HepG2 (cell line): ENCODE results near the gene CMTM3. TPM values are rescaled to one million over a fixed set of nuclear protein-coding genes. Genes with fewer than 3 reads are reported as not detected.

Experiments
- ATAC-seq: fragments of 200-7000 bp; cut with Tn5 transposase; 3 replicates; pipeline ENCODE4 v1.9.1; 2020; ENCODE audit warnings: mild to moderate bottlenecking, moderate library complexity
- BruUV-seq: library from RNA; stranded (reverse); fragments of 400-500 nt; replicated peaks from 2 replicates; lab custom pipeline; 2021; lab: Mats Ljungman, UMichigan
- CTCF ChIA-PET: fragments of 300-600 bp; formaldehyde crosslinking; extraction: SDS; loops from one replicate; lab custom pipeline; 2021; ENCODE audit warnings: low total read pairs, inconsistent platforms, low intra/inter-chr PET ratio; lab: Yijun Ruan, JAX
- POLR2A ChIA-PET: fragments of 350-600 bp; sonication (Branson Sonifier 250); formaldehyde crosslinking; loops from one replicate; lab custom pipeline; 2020; ENCODE audit warnings: antibody characterized with exemption, inconsistent platforms; lab: Yijun Ruan, JAX
- DNase-seq: peaks from one replicate; pipeline ENCODE4 v3.0.0-alpha.2; 2015; ENCODE audit warnings: low spot score
- FAIRE-seq: peaks from 3 replicates; lab custom pipeline; 2011; peaks lifted over from hg19 to GRCh38; lab: Jason Lieb, UNC
- H2AFZ ChIP-seq: one replicate; pipeline ENCODE4 v1.6.1; 2011; ENCODE audit warnings: low read length, inconsistent platforms
- H3K27ac ChIP-seq: fragments of 300-600 bp; 3 replicates; pipeline ENCODE4 v1.8.0; 2011; ENCODE audit warnings: mixed run types, mild to moderate bottlenecking, mixed read lengths, low read length, inconsistent platforms; ENCODE audit not compliant: insufficient read depth; ENCODE audit errors: extremely low read length
- H3K27me3 ChIP-seq, 2 experiments: fragments of 200-600 bp in 1 of 2; 2 replicates in 1 of 2; 3 replicates in 1 of 2; pipeline versions ENCODE4 v1.6.0 to v1.8.0; 2011; ENCODE audit warnings: low read length in 2 of 2, mild to moderate bottlenecking in 2 of 2, moderate library complexity in 2 of 2, inconsistent platforms in 1 of 2; ENCODE audit not compliant: insufficient read depth in 2 of 2, control insufficient read depth in 1 of 2
- H3K36me3 ChIP-seq, 2 experiments: fragments of 200-600 bp in 1 of 2; replicated peaks in 1 of 2; 2 replicates in 1 of 2; 3 replicates in 1 of 2; pipeline versions ENCODE4 v1.5.1 to v1.8.0; 2011; ENCODE audit warnings: low read length in 2 of 2, inconsistent platforms in 1 of 2; ENCODE audit not compliant: insufficient read depth in 2 of 2, control insufficient read depth in 1 of 2
- H3K4me1 ChIP-seq: 2 replicates; pipeline ENCODE4 v1.5.1; 2012; ENCODE audit warnings: low read length, inconsistent platforms; ENCODE audit not compliant: insufficient read depth
- H3K4me2 ChIP-seq: 2 replicates; pipeline ENCODE4 v1.6.0; 2011; ENCODE audit warnings: low read depth, low read length, inconsistent platforms
- H3K4me3 ChIP-seq, 3 experiments: fragments of 200-600 bp in 1 of 3; sonication (generic), shearing (Covaris generic) in 1 of 3; replicated peaks in 1 of 3; 2 replicates each; pipeline ENCODE4 v1.5.1; 2011 to 2016; ENCODE audit warnings: low read length in 3 of 3, inconsistent platforms in 2 of 3, low read depth in 2 of 3, mild to moderate bottlenecking in 2 of 3, control low read depth in 1 of 3, mixed read lengths in 1 of 3; ENCODE audit not compliant: insufficient read depth in 1 of 3
- H3K79me2 ChIP-seq: one replicate; pipeline ENCODE4 v1.6.1; 2011; ENCODE audit warnings: low read length, inconsistent platforms; ENCODE audit not compliant: insufficient read depth
- H3K9ac ChIP-seq: 2 replicates; pipeline ENCODE4 v1.6.0; 2011; ENCODE audit warnings: mild to moderate bottlenecking, low read depth, low read length, inconsistent platforms; ENCODE audit not compliant: insufficient read depth
- H3K9me3 ChIP-seq: 2 replicates; pipeline ENCODE4 v1.5.1; 2012; ENCODE audit warnings: mild to moderate bottlenecking, low read length
- H4K20me1 ChIP-seq: 2 replicates; pipeline ENCODE4 v1.6.0; 2011; ENCODE audit warnings: inconsistent platforms, mild to moderate bottlenecking, low read length, moderate library complexity; ENCODE audit not compliant: insufficient read depth
- ARID4A ChIP-seq: sonication (generic); formaldehyde crosslinking; IDR thresholded peaks from 2 replicates; pipeline ENCODE4 v1.5.0; 2020; ENCODE audit warnings: mild to moderate bottlenecking, missing genetic modification reagents, borderline replicate concordance
- CREB1 ChIP-seq, 2 experiments: fragments of 450-650 bp in 1 of 2; IDR thresholded peaks; 2 replicates each; pipeline ENCODE4 v1.6.1; 2016 to 2017; ENCODE audit warnings: control low read depth in 1 of 2, mild to moderate bottlenecking in 1 of 2, missing compliant biosample characterization in 1 of 2, missing genetic modification characterization in 1 of 2
- ERF ChIP-seq: IDR thresholded peaks from 2 replicates; pipeline ENCODE4 v1.6.1; 2018; ENCODE audit warnings: missing biosample characterization, missing genetic modification reagents
- HOMEZ ChIP-seq: IDR thresholded peaks from 2 replicates; pipeline ENCODE4 v1.6.1; 2016; ENCODE audit warnings: low read depth
- KDM2A ChIP-seq: sonication (generic); formaldehyde crosslinking; IDR thresholded peaks from 2 replicates; pipeline ENCODE4 v1.4.0; 2020; ENCODE audit warnings: low read depth, missing genetic modification reagents, borderline replicate concordance
- KMT2A ChIP-seq: sonication (generic); formaldehyde crosslinking; IDR thresholded peaks from 2 replicates; pipeline ENCODE4 v1.4.0; 2020; ENCODE audit warnings: missing genetic modification reagents
- MAFK ChIP-seq, 2 experiments: IDR thresholded peaks in 1 of 2; conservative IDR thresholded peaks in 1 of 2; 2 replicates each; pipeline ENCODE4 v1.6.1; 2011; ENCODE audit warnings: improper control_type of control experiment in 2 of 2, low read length in 2 of 2
- NFE2 ChIP-seq: sonication (generic); formaldehyde crosslinking; IDR thresholded peaks from 2 replicates; pipeline ENCODE4 v1.4.0; 2020; ENCODE audit warnings: missing genetic modification reagents
- PHF20 ChIP-seq: sonication (generic); formaldehyde crosslinking; IDR thresholded peaks from 2 replicates; pipeline ENCODE4 v1.5.0; 2020; ENCODE audit warnings: mild to moderate bottlenecking, missing genetic modification reagents
- YY1 ChIP-seq: IDR thresholded peaks from 2 replicates; pipeline ENCODE4 v1.6.1; 2011; ENCODE audit warnings: low read length, low read depth, moderate library complexity, mild to moderate bottlenecking; ENCODE audit not compliant: insufficient read depth, insufficient replicate concordance
- ZFP37 ChIP-seq: sonication (generic); formaldehyde crosslinking; IDR thresholded peaks from 2 replicates; pipeline ENCODE4 v1.4.0; 2020; ENCODE audit warnings: missing genetic modification reagents, borderline replicate concordance
- ZMYM4 ChIP-seq: sonication (generic); formaldehyde crosslinking; IDR thresholded peaks from 2 replicates; pipeline ENCODE4 v1.8.1; 2023; ENCODE audit warnings: mild to moderate bottlenecking, missing genetic modification reagents
- ZNF205 ChIP-seq: IDR thresholded peaks from 2 replicates; pipeline ENCODE4 v1.6.1; 2018; ENCODE audit warnings: missing biosample characterization, missing genetic modification reagents
- ZNF629 ChIP-seq: sonication (generic); formaldehyde crosslinking; conservative IDR thresholded peaks from 2 replicates; pipeline ENCODE4 v1.5.0; 2020; ENCODE audit warnings: missing genetic modification reagents
- ZNF747 ChIP-seq: sonication (generic); formaldehyde crosslinking; IDR thresholded peaks from 2 replicates; pipeline ENCODE4 v1.8.1; 2023; ENCODE audit warnings: missing genetic modification reagents, mild to moderate bottlenecking, borderline replicate concordance
- ZNF761 ChIP-seq: sonication (generic); formaldehyde crosslinking; conservative IDR thresholded peaks from 2 replicates; pipeline ENCODE4 v1.4.0; 2020; ENCODE audit warnings: mild to moderate bottlenecking, missing genetic modification reagents
- WGBS: methylation state at CpG from one replicate; pipeline ENCODE4 v1.1.6; 2017; ENCODE audit warnings: low lambda C conversion rate; 5-methylcytosine and 5-hydroxymethylcytosine counted together
- in situ Hi-C: cut with HindIII; loops from 2 replicates; pipeline ENCODE4 v1.10.0; 2017; ENCODE audit warnings: low pct_unique_long_range_greater_than_20kb; ENCODE audit not compliant: extremely low pct_ligation_motif_present
- intact Hi-C: fragments of 100-400 bp; cut with micrococcal nuclease; formaldehyde crosslinking; loops from one replicate; pipeline ENCODE4 v1.10.0; 2022; ENCODE audit not compliant: unreplicated experiment
- polyA plus RNA-seq, 8 experiments: library from polyadenylated mRNA; depleted of rRNA in 3 of 8; stranded (reverse) in 7 of 8; unstranded in 1 of 8; fragments of >200 nt; fragmentation: Illumina TruSeq in 4 of 8; extraction: Trizol in 4 of 8; gene quantifications; 2 replicates each; pipeline versions ENCODE4 v1.2.1 to v1.2.3, GENCODE V29; 2011 to 2016; ENCODE audit warnings: low read depth in 4 of 8, missing spikeins in 1 of 8, mixed read lengths in 1 of 8; ENCODE audit not compliant: insufficient read depth in 1 of 8
- total RNA-seq, 5 experiments: library from RNA; depleted of rRNA; stranded (reverse); fragments of >200 nt; fragmentation: Illumina TruSeq; extraction: Trizol; gene quantifications; 2 replicates each; pipeline ENCODE4 v1.2.3, GENCODE V29; 2016; ENCODE audit warnings: low read depth in 1 of 5

CMTM3 gene
- total and polyA plus RNA-seq, 2 of the 13 experiments (the other 11 are each of a cell fraction or from before 2014, with no cell fraction given): 29.2 to 48.7 TPM

- peak overlapping the region; percentile 57 for H3K4me2 ChIP-seq
- intact Hi-C loops: loop anchor here (1.0 to 5.0 kb wide), 3 partner anchors 52 to 212 kb away; partner anchors contain the start of gene NAE1
- H3K4me3 ChIP-seq: peak overlapping the region in 2 of 3 experiments; percentile 0 to 23; a peak in 2 of 6 replicates
- no peaks in the 10 kb centered on the region for H4K20me1 ChIP-seq
- no peak overlapping the region for H2AFZ ChIP-seq
- peak overlapping the region; percentile 12; the same call in 1 of the 2 replicates for H3K9ac ChIP-seq
- H3K9me3 ChIP-seq: no peaks in the 10 kb centered on the region
- TSS peak; percentile 38 for BruUV-seq
- peak; percentile 87 for FAIRE-seq
- no peaks in the 10 kb centered on the region for H3K79me2 ChIP-seq
- POLR2A ChIA-PET: interaction anchor here (0.7 to 1.4 kb wide), 4 partner anchors 10 to 108 kb away, joined by 3 to 5 read pairs (median 4); partner anchors contain the start of gene CKLF
- peaks cover 37% of the 10 kb centered on the region for H3K4me1 ChIP-seq
- peak; percentile 84 for DNase-seq
- H3K27me3 ChIP-seq: no peaks in the 10 kb centered on the region
- peak overlapping the region; percentile 39 for H3K27ac ChIP-seq
- H3K36me3 ChIP-seq: no peaks in the 10 kb centered on the region
- CTCF ChIA-PET: no interaction called here
- 8% methylated on average over 9 of the region's 9 CpGs for WGBS
- in situ Hi-C loops: no loop called here
- peak; percentile 98 for ATAC-seq
- TF ChIP-seq CREB1 (IDR thresholded peaks at IDR 0.05): no peak
- TF ChIP-seq CREB1 (CRISPR knock-in tag; IDR thresholded peaks at IDR 0.05): 0 out of 2 replicates have a peak, but pooled peaks have one; percentile 55
- TF ChIP-seq YY1: no peak
- TF ChIP-seq ARID4A (CRISPR knock-in tag): peak; percentile 42; the same call in 1 of the 2 replicates
- no peak for TF ChIP-seq ZFP37 (CRISPR knock-in tag)
- TF ChIP-seq PHF20: no peak
- TF ChIP-seq ZMYM4 (CRISPR knock-in tag): 0 out of 2 replicates have a peak, but pooled peaks have one; percentile 24
- TF ChIP-seq ERF (CRISPR knock-in tag): peak; percentile 27; the same call in 1 of the 2 replicates
- peak; percentile 55; the same call in 1 of the 2 replicates for TF ChIP-seq KDM2A (CRISPR knock-in tag)
- TF ChIP-seq MAFK (conservative IDR thresholded peaks at IDR 0.05 in 1 of 2, IDR thresholded peaks at IDR 0.05 in 1 of 2; ENCODE audit: low read length in 2 of 2): peak; percentile 78 to 92
- TF ChIP-seq NFE2 (CRISPR knock-in tag): peak; percentile 66; the same call in 1 of the 2 replicates
- no peak for TF ChIP-seq ZNF629 (CRISPR knock-in tag)
- TF ChIP-seq ZNF205 (CRISPR knock-in tag): peak; percentile 55; the same call in 1 of the 2 replicates
- TF ChIP-seq ZNF761: no peak
- TF ChIP-seq ZNF747 (CRISPR knock-in tag): 0 out of 2 replicates have a peak, but pooled peaks have one; percentile 49
- TF ChIP-seq HOMEZ (CRISPR knock-in tag): 0 out of 2 replicates have a peak, but pooled peaks have one; percentile 23
- peak; percentile 84 for TF ChIP-seq KMT2A (CRISPR knock-in tag)
Observed at GRCh38 chr16:66660422-66661209, 56.1 kb downstream of the CMTM3 start.
